ENCODE results near the gene ZNF43. TPM values are rescaled to one million over a fixed set of nuclear protein-coding genes. Genes with fewer than 3 reads are reported as not detected.
A peak's percentile ranks its signal among the peaks of the same experiment; 100 is the strongest.

The ZNF43 gene
- total RNA-seq, 1 donor from 2014 or later = 1.6 TPM

DNA sequence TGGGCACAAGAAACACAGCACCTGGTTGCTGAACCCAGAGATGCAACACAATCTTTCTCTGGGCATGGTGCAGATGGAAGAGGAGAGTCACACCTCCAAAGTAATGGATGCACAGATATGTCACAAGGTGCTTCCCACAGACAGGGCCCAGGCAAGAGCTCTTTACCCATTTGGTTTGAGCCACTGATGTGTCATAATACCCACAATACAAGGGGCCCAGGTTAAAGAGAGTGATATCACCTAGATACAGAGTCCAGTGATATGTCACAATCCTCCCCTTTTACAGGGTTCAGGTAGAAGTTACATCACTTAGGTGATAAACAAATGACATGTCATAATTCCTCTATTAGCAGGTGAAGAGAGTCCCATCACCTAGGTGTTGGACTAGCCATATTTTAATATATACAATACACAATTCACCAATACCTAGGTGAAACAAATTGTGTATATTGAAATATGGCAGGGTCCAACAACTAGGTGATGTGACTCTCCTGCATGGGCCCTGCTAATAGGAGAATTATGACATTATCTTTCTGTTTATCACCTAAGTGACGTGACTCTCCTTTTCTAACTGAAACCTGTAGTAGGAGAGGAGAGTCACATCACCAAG is 5.6 kb upstream of the ZNF43 start:
- TF ChIP-seq, protein P1, sequence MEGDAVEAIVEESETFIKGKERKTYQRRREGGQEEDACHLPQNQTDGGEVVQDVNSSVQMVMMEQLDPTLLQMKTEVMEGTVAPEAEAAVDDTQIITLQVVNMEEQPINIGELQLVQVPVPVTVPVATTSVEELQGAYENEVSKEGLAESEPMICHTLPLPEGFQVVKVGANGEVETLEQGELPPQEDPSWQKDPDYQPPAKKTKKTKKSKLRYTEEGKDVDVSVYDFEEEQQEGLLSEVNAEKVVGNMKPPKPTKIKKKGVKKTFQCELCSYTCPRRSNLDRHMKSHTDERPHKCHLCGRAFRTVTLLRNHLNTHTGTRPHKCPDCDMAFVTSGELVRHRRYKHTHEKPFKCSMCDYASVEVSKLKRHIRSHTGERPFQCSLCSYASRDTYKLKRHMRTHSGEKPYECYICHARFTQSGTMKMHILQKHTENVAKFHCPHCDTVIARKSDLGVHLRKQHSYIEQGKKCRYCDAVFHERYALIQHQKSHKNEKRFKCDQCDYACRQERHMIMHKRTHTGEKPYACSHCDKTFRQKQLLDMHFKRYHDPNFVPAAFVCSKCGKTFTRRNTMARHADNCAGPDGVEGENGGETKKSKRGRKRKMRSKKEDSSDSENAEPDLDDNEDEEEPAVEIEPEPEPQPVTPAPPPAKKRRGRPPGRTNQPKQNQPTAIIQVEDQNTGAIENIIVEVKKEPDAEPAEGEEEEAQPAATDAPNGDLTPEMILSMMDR (IDR thresholded peaks at IDR 0.05; ENCODE audit: insufficient read depth, low read length, severe bottlenecking) = no peak
- Histone ChIP-seq H3K36me3 (ENCODE audit: control insufficient read depth, insufficient read depth, low read length) (peaks cover 4% of the 10 kb centered on the region), H3K27me3 (ENCODE audit: control insufficient read depth, insufficient read depth, low read length) (no peaks in the 10 kb centered on the region), H3K4me3 (ENCODE audit: low read depth, low read length) (no peak overlapping the region)
- FAIRE-seq (no peak), DNase-seq (ENCODE audit: low read depth) (no peak)

DNA sequence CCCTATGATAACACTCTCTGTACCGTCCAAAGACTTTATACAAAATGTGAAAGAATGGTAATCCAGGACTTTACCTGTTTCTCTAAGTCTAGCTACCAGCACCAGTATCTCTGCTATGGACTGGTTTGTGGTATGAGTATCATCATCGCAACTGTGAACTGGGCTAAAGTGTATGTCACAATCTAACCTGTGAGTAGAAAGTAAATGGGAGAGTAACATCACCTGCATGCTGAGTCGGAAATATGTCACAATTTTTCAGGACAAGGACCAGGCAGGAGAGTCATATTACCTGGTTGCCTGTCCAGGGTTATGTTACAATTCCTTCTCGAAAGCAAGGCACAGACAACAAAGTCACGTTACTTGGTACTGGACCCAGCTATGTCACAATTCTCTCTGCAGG is 5.1 kb upstream of the ZNF43 start:
- peaks cover 4% of the 10 kb centered on the region for H3K36me3 ChIP-seq (ENCODE audit: control insufficient read depth, insufficient read depth, low read length)
- TF ChIP-seq, protein P1 (IDR thresholded peaks at IDR 0.05; ENCODE audit: insufficient read depth, low read length, severe bottlenecking) = no peak
- DNase-seq (ENCODE audit: low read depth) = no peak
- H3K4me3 ChIP-seq (ENCODE audit: low read depth, low read length) = no peak overlapping the region
- no peak for FAIRE-seq
- H3K27me3 ChIP-seq (ENCODE audit: control insufficient read depth, insufficient read depth, low read length) = no peaks in the 10 kb centered on the region

DNA sequence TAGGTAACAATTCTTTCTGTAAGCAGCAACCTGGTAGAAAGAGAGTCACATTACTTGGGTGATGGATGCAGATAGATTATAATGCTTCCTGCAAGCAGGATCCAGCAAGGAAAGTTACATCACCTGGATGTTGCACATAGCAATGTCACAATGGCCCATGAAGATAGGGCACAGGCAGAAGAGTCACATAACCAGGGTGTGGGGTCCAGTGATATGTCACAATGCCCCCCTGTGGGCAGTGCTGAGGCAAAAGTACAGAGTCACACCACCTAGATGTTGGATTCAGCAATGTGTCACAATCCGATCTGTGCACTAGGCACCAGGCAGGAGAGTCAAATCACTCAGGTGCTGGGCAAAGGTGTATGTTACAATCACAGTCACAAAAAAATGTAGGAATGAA is 4.0 kb upstream of the ZNF43 start:
- Histone ChIP-seq H3K4me3 (ENCODE audit: low read depth, low read length) (no peak overlapping the region), H3K36me3 (ENCODE audit: control insufficient read depth, insufficient read depth, low read length) (peaks cover 4% of the 10 kb centered on the region), H3K27me3 (ENCODE audit: control insufficient read depth, insufficient read depth, low read length) (no peaks in the 10 kb centered on the region)
- DNase-seq (ENCODE audit: low read depth) (no peak), FAIRE-seq (no peak)
- TF ChIP-seq, protein P1 (IDR thresholded peaks at IDR 0.05; ENCODE audit: insufficient read depth, low read length, severe bottlenecking) = no peak

DNA sequence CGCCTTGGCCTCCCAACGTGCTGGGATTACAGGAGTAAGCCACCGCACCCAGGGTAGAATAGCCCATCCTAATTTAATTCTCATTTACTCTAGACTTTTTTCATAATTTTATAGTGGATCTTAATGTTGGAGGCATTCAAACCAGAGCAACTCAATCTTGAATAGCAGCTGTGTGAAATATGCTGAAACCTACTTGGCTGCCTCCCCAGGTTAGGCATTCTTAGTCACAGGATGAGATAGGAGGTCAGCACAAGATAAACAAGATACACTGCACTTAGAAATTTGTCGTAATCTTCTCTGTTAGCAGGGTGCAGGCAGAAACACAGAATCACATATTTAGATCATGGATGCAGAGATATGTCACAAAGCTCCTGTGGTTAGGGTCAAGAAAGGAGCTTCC is 2.7 kb upstream of the ZNF43 start:
- H3K4me3 ChIP-seq (ENCODE audit: low read depth, low read length) = no peak overlapping the region
- TF ChIP-seq, protein P1 (IDR thresholded peaks at IDR 0.05; ENCODE audit: insufficient read depth, low read length, severe bottlenecking) = no peak
- no peak for FAIRE-seq
- no peaks in the 10 kb centered on the region for H3K27me3 ChIP-seq (ENCODE audit: control insufficient read depth, insufficient read depth, low read length)
- DNase-seq (ENCODE audit: low read depth) = no peak
- H3K36me3 ChIP-seq (ENCODE audit: control insufficient read depth, insufficient read depth, low read length) = peaks cover 2% of the 10 kb centered on the region

DNA sequence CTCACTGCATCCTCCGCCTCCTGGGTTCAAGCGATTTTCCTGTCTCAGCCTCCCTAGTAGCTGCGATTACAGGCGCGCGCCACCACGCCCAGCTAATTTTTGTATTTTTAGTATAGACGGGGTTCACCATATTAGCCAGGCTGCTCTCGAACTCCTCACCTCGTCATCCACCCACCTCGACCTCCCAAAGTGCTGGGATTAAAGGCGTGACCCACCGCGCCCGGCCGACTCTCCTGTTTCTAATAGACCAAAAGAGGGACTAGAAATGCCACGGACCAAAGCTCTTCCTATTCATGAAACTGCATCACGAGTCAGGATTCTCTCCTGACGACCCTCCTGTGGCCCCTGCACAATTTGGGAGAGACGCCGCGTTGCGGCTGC is 563 bp downstream of the ZNF43 start:
- H3K4me3 ChIP-seq (ENCODE audit: low read depth, low read length) = peak overlapping the region; percentile 67
- DNase-seq (ENCODE audit: low read depth) (no peak), FAIRE-seq (no peak)
- H3K27me3 ChIP-seq (ENCODE audit: control insufficient read depth, insufficient read depth, low read length) = no peaks in the 10 kb centered on the region
- TF ChIP-seq, protein P1 (IDR thresholded peaks at IDR 0.05; ENCODE audit: insufficient read depth, low read length, severe bottlenecking) = no peak
- no peaks in the 10 kb centered on the region for H3K36me3 ChIP-seq (ENCODE audit: control insufficient read depth, insufficient read depth, low read length)

DNA sequence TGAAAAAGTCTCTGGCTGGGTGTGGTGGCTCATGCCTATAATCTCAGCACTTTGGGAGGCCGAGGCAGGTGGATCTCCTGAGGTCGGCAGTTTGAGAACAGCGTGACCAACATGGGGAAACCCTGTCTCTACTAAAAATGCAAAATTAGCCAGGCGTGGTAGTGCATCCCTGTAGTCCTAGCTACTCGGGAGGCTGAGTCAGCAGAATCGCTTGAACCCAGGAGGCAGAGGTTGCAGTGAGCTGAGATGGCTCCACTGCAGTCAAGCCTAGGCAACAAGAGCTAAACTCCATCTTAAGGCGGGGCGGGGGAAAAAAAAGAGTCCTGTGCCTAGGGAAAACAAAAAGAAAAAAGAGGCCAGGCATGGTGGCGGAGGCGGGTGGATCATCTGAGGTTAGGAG is 2.2 kb downstream of the ZNF43 start:
- Histone ChIP-seq H3K27me3 (ENCODE audit: control insufficient read depth, insufficient read depth, low read length) (no peaks in the 10 kb centered on the region), H3K36me3 (ENCODE audit: control insufficient read depth, insufficient read depth, low read length) (no peaks in the 10 kb centered on the region), H3K4me3 (ENCODE audit: low read depth, low read length) (no peak overlapping the region)
- FAIRE-seq = no peak
- TF ChIP-seq, protein P1 (IDR thresholded peaks at IDR 0.05; ENCODE audit: insufficient read depth, low read length, severe bottlenecking) = no peak
- no peak for DNase-seq (ENCODE audit: low read depth)

All from bronchial epithelial cell (primary cell).